ENCODE measurements around the gene DDX25. TPM values are rescaled to one million over a fixed set of nuclear protein-coding genes. Genes with fewer than 3 reads are reported as not detected.

Gene DDX25
- polyA plus RNA-seq, 1 donor (not counting 4 experiments of a cell fraction or from before 2014, with no cell fraction given): 0.12 TPM

GRCh38 chr11:125887373-125888324, 16.7 kb upstream of the DDX25 start, which contains the start of gene HYLS1:
HYLS1 (plus strand) TSS chr11:125887668; CDS start chr11:125899369, 11,701 bp downstream.
- H3K36me3 ChIP-seq (ENCODE audit: control insufficient read depth in 2 of 2, extremely low read depth in 1 of 2, insufficient read depth in 2 of 2, low read length in 2 of 2): no peaks in the 10 kb centered on the region
- H3K9me1 ChIP-seq (ENCODE audit: control insufficient read depth, extremely low read depth, insufficient read depth, low read length): peaks cover 3% of the 10 kb centered on the region
- H3K27me3 ChIP-seq (ENCODE audit: control insufficient read depth, extremely low read depth, insufficient read depth, low read length): no peaks in the 10 kb centered on the region
- peak within 1 kb of the TSS; percentile 71 to 83 (median 79) for H3K4me3 ChIP-seq (ENCODE audit: control insufficient read depth in 2 of 3, extremely low read depth in 1 of 3, insufficient read depth in 2 of 3, low read depth in 1 of 3, low read length in 3 of 3)
- FAIRE-seq (peak; percentile 73), DNase-seq (ENCODE audit: low read depth, low spot score) (peak; percentile 49)
- H3K9ac ChIP-seq (ENCODE audit: control insufficient read depth, extremely low read depth, insufficient read depth, low read length): peak within 1 kb of the TSS; percentile 76
- H3K4me1 ChIP-seq (ENCODE audit: control insufficient read depth, extremely low read depth, insufficient read depth, low read length): peaks cover 19% of the 10 kb centered on the region
- peak within 1 kb of the TSS; percentile 63 for H3K27ac ChIP-seq (ENCODE audit: control insufficient read depth, insufficient read depth, low read length)
- H4K20me1 ChIP-seq (ENCODE audit: control insufficient read depth, extremely low read depth, insufficient read depth, low read length): no peaks in the 10 kb centered on the region
- TF ChIP-seq CTCF (optimal IDR thresholded peaks at IDR 0.05 in 1 of 3, IDR thresholded peaks at IDR 0.05 in 1 of 3, conservative IDR thresholded peaks at IDR 0.05 in 1 of 3; ENCODE audit: extremely low read depth in 1 of 3, insufficient read depth in 2 of 3, low read length in 3 of 3) (peak in 2 of 3 experiments; percentile 14 to 41), EZH2 (IDR thresholded peaks at IDR 0.05; ENCODE audit: low read length) (no peak)
- dilution Hi-C loops (cut with MboI; ENCODE audit: extremely low pct_ligation_motif_present, low sequenced_read_pairs): no loop called here
- peaks cover 23% of the 10 kb centered on the region for H3K79me2 ChIP-seq (ENCODE audit: control insufficient read depth, insufficient read depth, low read length)
- H2AFZ ChIP-seq (ENCODE audit: control insufficient read depth, low read length): peak within 1 kb of the TSS; percentile 92
- H3K4me2 ChIP-seq (ENCODE audit: control insufficient read depth, extremely low read depth, insufficient read depth, low read depth, low read length): peak within 1 kb of the TSS; percentile 89
- H3K9me3 ChIP-seq (ENCODE audit: control insufficient read depth, low read depth, low read length): no peaks in the 10 kb centered on the region

- no peaks in the 10 kb centered on the region for H3K9me3 ChIP-seq (ENCODE audit: control insufficient read depth, low read depth, low read length)
- H3K27me3 ChIP-seq (ENCODE audit: control insufficient read depth, extremely low read depth, insufficient read depth, low read length): no peaks in the 10 kb centered on the region
- H4K20me1 ChIP-seq (ENCODE audit: control insufficient read depth, extremely low read depth, insufficient read depth, low read length): no peaks in the 10 kb centered on the region
- H3K9me1 ChIP-seq (ENCODE audit: control insufficient read depth, extremely low read depth, insufficient read depth, low read length): peaks cover 3% of the 10 kb centered on the region
- H2AFZ ChIP-seq (ENCODE audit: control insufficient read depth, low read length): no peak overlapping the region
- TF ChIP-seq EZH2 (IDR thresholded peaks at IDR 0.05; ENCODE audit: low read length) (no peak), CTCF (optimal IDR thresholded peaks at IDR 0.05 in 1 of 3, IDR thresholded peaks at IDR 0.05 in 1 of 3, conservative IDR thresholded peaks at IDR 0.05 in 1 of 3; ENCODE audit: extremely low read depth in 1 of 3, insufficient read depth in 2 of 3, low read length in 3 of 3) (no peak)
- H3K36me3 ChIP-seq (ENCODE audit: control insufficient read depth in 2 of 2, extremely low read depth in 1 of 2, insufficient read depth in 2 of 2, low read length in 2 of 2): peaks cover 2 to 21% of the 10 kb centered on the region in 2 experiments
- peak overlapping the region; percentile 7 for H3K4me2 ChIP-seq (ENCODE audit: control insufficient read depth, extremely low read depth, insufficient read depth, low read depth, low read length)
- FAIRE-seq: no peak
- peaks cover 19% of the 10 kb centered on the region for H3K4me1 ChIP-seq (ENCODE audit: control insufficient read depth, extremely low read depth, insufficient read depth, low read length)
- H3K9ac ChIP-seq (ENCODE audit: control insufficient read depth, extremely low read depth, insufficient read depth, low read length): no peak overlapping the region
- peaks cover 31% of the 10 kb centered on the region for H3K79me2 ChIP-seq (ENCODE audit: control insufficient read depth, insufficient read depth, low read length)
- dilution Hi-C loops (cut with MboI; ENCODE audit: extremely low pct_ligation_motif_present, low sequenced_read_pairs): no loop called here
- DNase-seq (ENCODE audit: low read depth, low spot score): no peak
- H3K4me3 ChIP-seq (ENCODE audit: control insufficient read depth in 2 of 3, extremely low read depth in 1 of 3, insufficient read depth in 2 of 3, low read depth in 1 of 3, low read length in 3 of 3): no peak overlapping the region
- H3K27ac ChIP-seq (ENCODE audit: control insufficient read depth, insufficient read depth, low read length): no peak overlapping the region
These were observed 13.7 kb upstream of the DDX25 start for GRCh38 chr11:125890447-125891100.
